Heart right ventricle (tissue), 16 donors: Measurements from ENCODE around the gene ACSL5. TPM values are rescaled to one million over a fixed set of nuclear protein-coding genes. Genes with fewer than 3 reads are reported as not detected.

Experiments
- ATAC-seq, 8 donors: fragments of 200-7000 bp; cut with Tn5 transposase; one replicate each; pipeline ENCODE4 v1.9.1; 2020; ENCODE audit warnings: mild to moderate bottlenecking in 8 of 8, moderate library complexity in 8 of 8, moderate number of reproducible peaks in 1 of 8
- DNase-seq, 2 donors: peaks; one replicate each; pipeline ENCODE4 v3.0.0-alpha.2; 2020
- H3K27ac ChIP-seq, 10 donors: fragments of 200-600 bp; sonication (generic) in 2 of 10; one replicate each; pipeline versions ENCODE4 v1.5.0 to v1.8.0; 2020 to 2022; ENCODE audit warnings: mild to moderate bottlenecking in 3 of 10
- H3K27me3 ChIP-seq, 7 donors: fragments of 200-600 bp; one replicate each; pipeline ENCODE4 v1.8.0; 2021 to 2022; ENCODE audit warnings: mild to moderate bottlenecking in 2 of 7
- H3K36me3 ChIP-seq, 9 donors: fragments of 200-600 bp; sonication (generic) in 1 of 9; one replicate each; pipeline versions ENCODE4 v1.5.0 to v1.8.0; 2020 to 2022; ENCODE audit warnings: mild to moderate bottlenecking in 2 of 9
- H3K4me1 ChIP-seq, 9 donors: fragments of 200-600 bp; sonication (generic) in 1 of 9; one replicate each; pipeline versions ENCODE4 v1.5.0 to v1.8.0; 2020 to 2022; ENCODE audit warnings: mild to moderate bottlenecking in 4 of 9
- H3K4me3 ChIP-seq, 10 donors: fragments of 200-600 bp; sonication (generic) in 2 of 10; one replicate each; pipeline versions ENCODE4 v1.5.0 to v1.8.0; 2020 to 2022; ENCODE audit warnings: mild to moderate bottlenecking in 7 of 10, moderate library complexity in 2 of 10
- H3K9me3 ChIP-seq, 11 donors: fragments of 200-600 bp in 10 of 11; sonication (generic) in 2 of 11; one replicate each; pipeline versions ENCODE4 v1.5.0 to v1.8.0; 2013 to 2022; ENCODE audit warnings: mild to moderate bottlenecking in 2 of 11, control low read depth in 1 of 11, moderate library complexity in 1 of 11
- WGBS, 2 donors: extraction: QIAGEN DNeasy Blood & Tissue Kit; methylation state at CpG; one replicate each; pipeline ENCODE4 v1.1.7; 2013; ENCODE audit warnings: inconsistent platforms in 1 of 2; 5-methylcytosine and 5-hydroxymethylcytosine counted together
- intact Hi-C, 10 donors: fragments of 100-400 bp; cut with DNase I; formaldehyde crosslinking; loops; one replicate each; pipeline versions ENCODE4 v1.11.1 to v1.14.2; 2022
- polyA plus RNA-seq, 2 donors: library from polyadenylated mRNA; stranded (reverse); fragments of 200-250 nt; gene quantifications; one replicate each; pipeline ENCODE4 v1.2.3, GENCODE V29; 2013
- total RNA-seq, 10 donors: library from RNA; stranded (reverse); fragmentation: NEBNext Ultra II Directional in 3 of 10; extraction: Animal tissue kit (Norgen Biotek cat#: 25700) in 3 of 10; gene quantifications; one replicate each; pipeline versions ENCODE4 v1.2.1 to v1.2.4, GENCODE V29; 2021 to 2023
- TF ChIP-seq, protein P1 (sequence below), 9 donors: fragments of 200-600 bp; sonication (generic) in 2 of 9; IDR thresholded peaks; one replicate each; pipeline versions ENCODE4 v1.5.0 to v1.8.0; 2021 to 2022; ENCODE audit warnings: antibody characterized with exemption in 9 of 9, mild to moderate bottlenecking in 5 of 9, moderate library complexity in 1 of 9
- donor health status: Arrhythmogenic right ventricular cardiomyopathy.
- donor health status: ischemic (EF 13 %, LVEDD 7.1; RV severe dilation, severe dysfunction).
- donor health status: healthy with polysubstance abuse.
- donor health status: DM: no; HTN: yes; CAD: no.
- donor health status: DM: no; HTN: no; CAD: no.
- donor health status: ischemic (EF 25% LVEDD 6.9; RV normal size, moderate dysfunction).
- donor health status: ischemic (EF 25% LVEDD 5.7; RV mildly dilated, moderate dysfunction).
- donor health status: healthy.
- donor health status: DM: yes; HTN: yes; CAD: no.
- donor health status: Ischemic cardiomyopathy.
- donor health status: ischemic (EF 35%, LVEDD 5.7; RV mildly dilated, moderate dysfunction).
- donor health status: nonischemic (EF 11% LVEDD 7.7; RV severe dilation, severe dysfunction).
- donor health status: DM: yes; HTN: yes; CAD: no.
- donor health status: PGD.
- donor health status: ischemic (EF 29% LVEDD 5.4; RV normal size, mild dysfunction).
- donor health status: nonischemic (EF 23%, LVEDD 6.1; RV moderate dilation, normal function).

Gene ACSL5
- total and polyA plus RNA-seq, 12 donors = 3.1 to 17.4 (median 6.6) TPM

DNA sequence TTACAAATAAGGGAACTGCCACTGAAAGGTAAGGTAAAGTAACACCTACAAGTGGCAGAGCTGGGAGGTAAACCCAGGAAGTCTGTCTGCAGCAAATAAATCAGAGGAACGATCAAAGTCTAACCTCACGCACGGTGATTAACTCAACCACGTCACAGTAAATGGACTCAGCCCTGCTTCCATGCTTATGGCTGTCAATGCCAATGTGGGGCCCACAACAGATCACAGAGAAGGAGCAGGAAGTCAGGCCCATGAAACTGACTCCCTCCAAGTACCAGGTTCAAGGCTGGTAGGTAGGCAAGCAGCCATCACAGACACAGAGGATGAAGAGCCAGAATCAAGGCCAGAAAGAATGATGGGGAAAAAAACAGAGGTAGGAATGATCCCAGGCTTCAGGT is 38.0 kb upstream of the ACSL5 start:
- ATAC-seq = no peak
- no peak overlapping the region for H3K27ac ChIP-seq
- H3K9me3 ChIP-seq = no peaks in the 10 kb centered on the region
- TF ChIP-seq, protein P1, sequence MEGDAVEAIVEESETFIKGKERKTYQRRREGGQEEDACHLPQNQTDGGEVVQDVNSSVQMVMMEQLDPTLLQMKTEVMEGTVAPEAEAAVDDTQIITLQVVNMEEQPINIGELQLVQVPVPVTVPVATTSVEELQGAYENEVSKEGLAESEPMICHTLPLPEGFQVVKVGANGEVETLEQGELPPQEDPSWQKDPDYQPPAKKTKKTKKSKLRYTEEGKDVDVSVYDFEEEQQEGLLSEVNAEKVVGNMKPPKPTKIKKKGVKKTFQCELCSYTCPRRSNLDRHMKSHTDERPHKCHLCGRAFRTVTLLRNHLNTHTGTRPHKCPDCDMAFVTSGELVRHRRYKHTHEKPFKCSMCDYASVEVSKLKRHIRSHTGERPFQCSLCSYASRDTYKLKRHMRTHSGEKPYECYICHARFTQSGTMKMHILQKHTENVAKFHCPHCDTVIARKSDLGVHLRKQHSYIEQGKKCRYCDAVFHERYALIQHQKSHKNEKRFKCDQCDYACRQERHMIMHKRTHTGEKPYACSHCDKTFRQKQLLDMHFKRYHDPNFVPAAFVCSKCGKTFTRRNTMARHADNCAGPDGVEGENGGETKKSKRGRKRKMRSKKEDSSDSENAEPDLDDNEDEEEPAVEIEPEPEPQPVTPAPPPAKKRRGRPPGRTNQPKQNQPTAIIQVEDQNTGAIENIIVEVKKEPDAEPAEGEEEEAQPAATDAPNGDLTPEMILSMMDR (IDR thresholded peaks at IDR 0.05) = no peak
- intact Hi-C loops = no loop called here
- H3K27me3 ChIP-seq = no peaks in the 10 kb centered on the region
- no peak for DNase-seq
- no peak overlapping the region for H3K4me3 ChIP-seq
- peaks cover 0 to 8% (median 0%) of the 10 kb centered on the region in 9 donors for H3K4me1 ChIP-seq
- no peaks in the 10 kb centered on the region for H3K36me3 ChIP-seq
- 81 to 84% methylated on average over 4 of the region's 4 CpGs for WGBS, 2 donors

GRCh38 chr10:112336556-112337201 is 37.2 kb upstream of the ACSL5 start:
- Histone ChIP-seq H3K9me3 (no peaks in the 10 kb centered on the region), H3K27me3 (no peaks in the 10 kb centered on the region), H3K36me3 (no peaks in the 10 kb centered on the region), H3K4me3 (no peak overlapping the region), H3K27ac (no peak overlapping the region), H3K4me1 (peaks cover 0 to 8% (median 0%) of the 10 kb centered on the region in 9 donors)
- intact Hi-C loops = no loop called here
- TF ChIP-seq, protein P1 (IDR thresholded peaks at IDR 0.05) = no peak
- DNase-seq (no peak), ATAC-seq (no peak)
- 81 to 83% methylated on average over 5 of the region's 5 CpGs for WGBS, 2 donors

DNA sequence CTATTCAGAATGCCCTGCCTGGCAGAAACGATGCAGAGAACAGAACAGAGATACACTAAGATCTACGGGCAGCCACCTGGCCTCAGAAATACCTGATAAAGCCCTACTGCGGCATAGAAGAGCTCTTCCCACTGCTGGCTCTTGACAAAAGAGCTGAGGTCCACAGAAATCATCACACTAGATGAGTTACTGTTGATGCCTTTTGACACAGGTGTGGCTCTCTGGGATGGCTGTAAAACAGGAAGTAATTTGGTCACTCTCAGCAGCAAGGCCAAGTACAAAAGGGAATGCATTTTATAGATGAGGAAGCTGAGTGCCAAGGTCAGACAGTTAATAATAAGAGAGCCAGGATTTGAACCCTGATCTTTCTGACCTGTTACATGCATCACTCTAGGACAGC is 35.0 kb upstream of the ACSL5 start:
- H3K27ac ChIP-seq = no peak overlapping the region
- 81 to 85% methylated on average over 3 of the region's 3 CpGs for whole genome bisulfite sequencing, 2 donors
- intact Hi-C loops = no loop called here

GRCh38 chr10:112340601-112341000 is 33.3 kb upstream of the ACSL5 start:
- no peak for DNase-seq
- no peaks in the 10 kb centered on the region for H3K36me3 ChIP-seq
- no peak overlapping the region for H3K27ac ChIP-seq
- no peak overlapping the region for H3K4me3 ChIP-seq
- no peaks in the 10 kb centered on the region for H3K27me3 ChIP-seq
- ATAC-seq = no peak
- TF ChIP-seq, protein P1 (IDR thresholded peaks at IDR 0.05) = no peak
- H3K9me3 ChIP-seq = no peaks in the 10 kb centered on the region
- intact Hi-C loops = no loop called here
- WGBS, 2 donors = 88 to 95% methylated on average over 2 of the region's 2 CpGs
- H3K4me1 ChIP-seq = peaks cover 0 to under 1% (median 0%) of the 10 kb centered on the region in 9 donors

More for the DNA sequence above, 35.0 kb upstream of the ACSL5 start:
- Histone ChIP-seq H3K36me3 (no peaks in the 10 kb centered on the region), H3K4me1 (peaks cover 0 to 8% (median 0%) of the 10 kb centered on the region in 9 donors), H3K4me3 (no peak overlapping the region), H3K9me3 (no peaks in the 10 kb centered on the region), H3K27me3 (no peaks in the 10 kb centered on the region)
- DNase-seq (no peak), ATAC-seq (no peak)
- TF ChIP-seq, protein P1 (IDR thresholded peaks at IDR 0.05) = no peak
